Mesothelial cell of epicardium (in vitro differentiated cells): ENCODE measurements around the gene PEG3. TPM values are rescaled to one million over a fixed set of nuclear protein-coding genes. Genes with fewer than 3 reads are reported as not detected.

Experiments used
- DNase-seq, 2 experiments: peaks; one replicate each; pipeline ENCODE4 v3.0.0; 2021; ENCODE audit warnings: low spot score in 2 of 2; ENCODE audit not compliant: unreplicated experiment in 2 of 2
- H3K27ac Mint-ChIP-seq: 2 replicates; pipeline ENCODE4 v1.8.0; 2021; ENCODE audit warnings: mixed read lengths
- H3K27me3 Mint-ChIP-seq: 2 replicates; pipeline ENCODE4 v1.8.0; 2021; ENCODE audit warnings: low read depth, mixed read lengths
- H3K36me3 Mint-ChIP-seq: 2 replicates; pipeline ENCODE4 v1.8.0; 2021; ENCODE audit warnings: mixed read lengths
- H3K4me1 Mint-ChIP-seq: 2 replicates; pipeline ENCODE4 v1.8.0; 2021; ENCODE audit warnings: mixed read lengths
- H3K4me3 Mint-ChIP-seq: 2 replicates; pipeline ENCODE4 v1.8.0; 2021; ENCODE audit warnings: mild to moderate bottlenecking, moderate library complexity, mixed read lengths
- H3K9me3 Mint-ChIP-seq: 2 replicates; pipeline ENCODE4 v1.8.0; 2021; ENCODE audit warnings: mixed read lengths
- CTCF ChIP-seq: fragments of 200-600 bp; sonication (generic); IDR thresholded peaks from one replicate; pipeline ENCODE4 v1.5.0; 2021; ENCODE audit warnings: antibody characterized with exemption; ENCODE audit not compliant: unreplicated experiment
- total RNA-seq: library from RNA; stranded (reverse); gene quantifications from 3 replicates; pipeline ENCODE4 v1.2.1, GENCODE V29; 2021

Gene PEG3
- total RNA-seq, 1 donor from 2014 or later = not detected

DNA sequence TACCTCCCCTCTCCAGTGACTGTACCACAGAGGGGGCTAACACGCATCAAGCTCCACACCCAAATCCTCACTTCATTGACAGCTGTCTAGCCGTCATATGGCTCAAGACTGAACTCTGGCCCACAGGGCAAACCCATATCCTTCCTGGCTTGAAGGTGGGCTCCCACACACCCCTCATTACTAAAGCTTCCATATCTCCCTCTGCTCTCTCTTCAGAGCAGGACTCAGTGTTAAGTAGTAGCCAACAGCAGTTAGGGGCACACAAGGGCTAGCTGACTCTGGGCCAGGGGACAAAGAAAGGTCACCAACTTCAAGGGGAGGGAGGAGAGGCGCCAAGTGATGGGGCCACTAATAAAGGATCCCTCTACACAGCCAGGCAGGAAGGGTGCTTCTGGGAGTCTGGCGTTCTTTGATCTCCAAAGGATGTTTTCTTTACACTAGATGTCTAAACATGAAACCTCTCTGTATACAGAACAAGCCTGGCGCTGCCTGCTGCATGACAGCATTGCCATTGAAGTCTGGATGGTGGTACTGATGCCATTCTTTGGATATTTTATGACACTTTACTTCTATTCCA is 8.1 kb downstream of the PEG3 start:
- DNase-seq = no peak
- H3K4me3 Mint-ChIP-seq = no peak overlapping the region
- peaks cover 6% of the 10 kb centered on the region for H3K36me3 Mint-ChIP-seq
- no peaks in the 10 kb centered on the region for H3K4me1 Mint-ChIP-seq
- H3K27ac Mint-ChIP-seq = no peak overlapping the region
- H3K27me3 Mint-ChIP-seq = no peaks in the 10 kb centered on the region
- peaks cover 78% of the 10 kb centered on the region for H3K9me3 Mint-ChIP-seq
- no peak for TF ChIP-seq CTCF

DNA sequence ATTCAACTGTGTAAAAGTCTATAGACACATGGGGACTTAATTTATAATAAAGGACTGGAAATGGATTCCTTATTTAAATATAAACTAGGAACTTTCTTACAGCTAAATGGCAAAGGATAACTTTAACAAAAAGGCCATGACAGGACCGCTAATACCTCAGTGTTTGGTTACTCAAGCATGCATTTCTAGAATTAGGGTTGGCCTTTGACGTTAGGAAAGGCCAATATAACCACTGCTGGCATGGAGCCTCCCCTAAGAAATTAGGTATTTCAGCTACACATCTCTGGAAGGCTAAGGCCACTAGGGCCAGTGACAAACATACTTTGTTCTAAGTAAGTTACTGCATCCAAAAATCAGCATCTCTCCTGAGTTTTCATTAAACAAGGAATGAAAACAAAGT is 9.3 kb downstream of the PEG3 start:
- Mint-ChIP-seq H3K9me3 (peaks cover 82% of the 10 kb centered on the region), H3K36me3 (peaks cover 3% of the 10 kb centered on the region), H3K4me3 (no peak overlapping the region), H3K27ac (no peak overlapping the region), H3K4me1 (no peaks in the 10 kb centered on the region), H3K27me3 (no peaks in the 10 kb centered on the region)
- no peak for TF ChIP-seq CTCF
- DNase-seq = no peak

DNA sequence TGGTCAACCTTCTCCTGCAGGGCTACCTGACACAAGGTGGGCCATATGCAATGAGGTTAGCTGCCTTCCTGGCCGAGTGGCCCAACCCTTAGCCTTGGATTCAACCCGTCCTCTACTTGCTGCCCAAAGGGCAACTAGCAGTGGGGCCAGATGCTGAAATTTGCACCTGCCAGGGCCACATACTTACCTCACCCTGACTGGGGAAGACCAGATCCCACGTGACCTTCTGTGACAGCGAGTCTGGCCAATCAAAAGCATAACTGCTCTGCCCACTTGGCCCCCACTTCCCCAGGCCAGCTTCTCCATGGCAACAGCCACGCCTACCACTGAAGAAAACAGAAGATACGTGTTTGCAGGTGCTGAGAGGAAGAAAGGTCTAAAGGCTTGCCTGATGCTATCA is 10.9 kb downstream of the PEG3 start:
- TF ChIP-seq CTCF = no peak
- no peak for DNase-seq
- H3K27me3 Mint-ChIP-seq = no peaks in the 10 kb centered on the region
- no peaks in the 10 kb centered on the region for H3K4me1 Mint-ChIP-seq
- no peak overlapping the region for H3K4me3 Mint-ChIP-seq
- peaks cover 3% of the 10 kb centered on the region for H3K36me3 Mint-ChIP-seq
- peaks cover 81% of the 10 kb centered on the region for H3K9me3 Mint-ChIP-seq
- H3K27ac Mint-ChIP-seq = no peak overlapping the region

- H3K27me3 Mint-ChIP-seq = no peaks in the 10 kb centered on the region
- TF ChIP-seq CTCF = no peak
- H3K4me1 Mint-ChIP-seq = no peaks in the 10 kb centered on the region
- no peaks in the 10 kb centered on the region for H3K36me3 Mint-ChIP-seq
- no peak overlapping the region for H3K27ac Mint-ChIP-seq
- H3K9me3 Mint-ChIP-seq = peaks cover 77% of the 10 kb centered on the region
- DNase-seq = no peak
- no peak overlapping the region for H3K4me3 Mint-ChIP-seq
These were observed 12.8 kb downstream of the PEG3 start for GRCh38 chr19:56827708-56828107.

GRCh38 chr19:56823956-56824355 is 16.6 kb downstream of the PEG3 start:
- Mint-ChIP-seq H3K4me1 (no peaks in the 10 kb centered on the region), H3K27ac (no peak overlapping the region), H3K36me3 (peaks cover 2% of the 10 kb centered on the region), H3K4me3 (no peak overlapping the region), H3K9me3 (peaks cover 86% of the 10 kb centered on the region), H3K27me3 (no peaks in the 10 kb centered on the region)
- no peak for DNase-seq
- no peak for TF ChIP-seq CTCF

DNA sequence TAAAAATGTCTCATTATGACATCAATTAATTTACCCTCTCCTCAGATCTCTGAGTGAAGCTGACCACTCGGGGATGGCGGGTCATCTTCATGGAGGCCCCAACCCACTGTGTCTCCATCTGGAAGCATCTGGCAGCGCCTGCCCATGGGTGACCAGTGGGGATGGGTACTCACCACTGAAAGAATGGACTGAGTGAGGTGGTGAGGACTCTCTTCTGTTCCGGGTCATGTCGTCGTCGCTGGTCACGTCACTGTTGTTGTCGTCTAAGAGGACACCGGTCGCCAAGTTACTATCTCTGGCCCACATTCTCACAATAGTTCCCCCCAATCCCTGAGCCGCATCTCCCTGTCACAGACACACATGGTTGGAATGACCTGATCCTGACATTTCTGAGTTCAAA is 17.1 kb downstream of the PEG3 start:
- Mint-ChIP-seq H3K36me3 (peaks cover 2% of the 10 kb centered on the region), H3K4me3 (no peak overlapping the region), H3K9me3 (peaks cover 91% of the 10 kb centered on the region), H3K27me3 (no peaks in the 10 kb centered on the region), H3K4me1 (no peaks in the 10 kb centered on the region), H3K27ac (no peak overlapping the region)
- no peak for DNase-seq
- no peak for TF ChIP-seq CTCF
